ENCODE results near the gene ZNF786. TPM values are rescaled to one million over a fixed set of nuclear protein-coding genes. Genes with fewer than 3 reads are reported as not detected.

ZNF786 gene
- total and polyA plus RNA-seq, 7 donors, result 2.1 to 4.4 (median 3.1) TPM

DNA sequence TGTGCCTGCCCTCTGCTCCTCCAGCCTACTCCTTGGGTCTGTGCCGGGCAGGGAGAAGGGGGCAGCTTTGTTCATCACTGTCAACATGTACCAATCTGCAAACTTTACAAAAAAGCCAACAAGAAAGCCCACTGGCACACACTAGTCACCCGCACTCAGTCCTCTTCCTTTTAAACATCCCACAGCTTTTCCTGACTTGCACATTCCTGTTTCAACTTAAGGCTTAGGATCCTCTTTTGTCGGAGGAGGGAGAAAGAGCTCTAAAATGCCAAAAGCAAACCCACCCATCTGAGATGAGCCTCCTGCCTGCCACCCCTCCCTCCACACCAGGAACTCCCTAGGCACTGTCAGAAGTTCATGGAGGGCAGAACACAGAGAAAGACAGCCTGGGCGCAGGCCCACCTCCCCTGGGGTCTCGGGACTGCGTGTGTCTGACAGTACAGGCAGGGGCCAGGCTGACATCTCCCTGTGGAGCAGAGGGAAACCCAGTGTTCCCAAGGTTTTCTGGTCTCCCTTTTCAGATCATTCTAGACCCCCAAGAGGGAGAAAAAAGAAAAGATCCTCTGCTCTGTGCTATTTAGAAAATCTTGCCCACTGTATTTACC is 67.7 kb downstream of the ZNF786 start:
- Histone ChIP-seq H3K9me3 (no peaks in the 10 kb centered on the region), H3K4me3 (no peak overlapping the region), H3K36me3 (ENCODE audit: insufficient read depth in 1 of 2, low read depth in 1 of 2) (peaks cover 7 to 23% of the 10 kb centered on the region in 2 donors), H3K27me3 (ENCODE audit: insufficient read depth in 3 of 3, low read length in 2 of 3) (no peaks in the 10 kb centered on the region), H3K4me1 (peaks cover 11% of the 10 kb centered on the region), H3K27ac (no peak overlapping the region)
- no peak for ATAC-seq
- WGBS, 3 donors, result 65 to 75% (median 72%) methylated on average over 5 to 6 of the region's 6 CpGs
- TF ChIP-seq, protein P1, sequence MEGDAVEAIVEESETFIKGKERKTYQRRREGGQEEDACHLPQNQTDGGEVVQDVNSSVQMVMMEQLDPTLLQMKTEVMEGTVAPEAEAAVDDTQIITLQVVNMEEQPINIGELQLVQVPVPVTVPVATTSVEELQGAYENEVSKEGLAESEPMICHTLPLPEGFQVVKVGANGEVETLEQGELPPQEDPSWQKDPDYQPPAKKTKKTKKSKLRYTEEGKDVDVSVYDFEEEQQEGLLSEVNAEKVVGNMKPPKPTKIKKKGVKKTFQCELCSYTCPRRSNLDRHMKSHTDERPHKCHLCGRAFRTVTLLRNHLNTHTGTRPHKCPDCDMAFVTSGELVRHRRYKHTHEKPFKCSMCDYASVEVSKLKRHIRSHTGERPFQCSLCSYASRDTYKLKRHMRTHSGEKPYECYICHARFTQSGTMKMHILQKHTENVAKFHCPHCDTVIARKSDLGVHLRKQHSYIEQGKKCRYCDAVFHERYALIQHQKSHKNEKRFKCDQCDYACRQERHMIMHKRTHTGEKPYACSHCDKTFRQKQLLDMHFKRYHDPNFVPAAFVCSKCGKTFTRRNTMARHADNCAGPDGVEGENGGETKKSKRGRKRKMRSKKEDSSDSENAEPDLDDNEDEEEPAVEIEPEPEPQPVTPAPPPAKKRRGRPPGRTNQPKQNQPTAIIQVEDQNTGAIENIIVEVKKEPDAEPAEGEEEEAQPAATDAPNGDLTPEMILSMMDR (IDR thresholded peaks at IDR 0.05), result no peak
- intact Hi-C loops (cut with DNase I), result loop anchor here in 1 of 2 donors (10.0 kb wide), 1 partner anchor 262 kb away; no protein-coding TSS in a partner anchor
- no peak for DNase-seq

GRCh38 chr7:149021725-149022062 is 68.8 kb downstream of the ZNF786 start:
- H3K27ac ChIP-seq, result no peak overlapping the region
- H3K4me1 ChIP-seq, result peaks cover under 1% of the 10 kb centered on the region
- no peaks in the 10 kb centered on the region for H3K9me3 ChIP-seq
- ATAC-seq, result no peak
- TF ChIP-seq, protein P1 (IDR thresholded peaks at IDR 0.05), result no peak
- H3K4me3 ChIP-seq, result no peak overlapping the region
- intact Hi-C loops (cut with DNase I), result loop anchor here in 1 of 2 donors (10.0 kb wide), 1 partner anchor 263 kb away; no protein-coding TSS in a partner anchor
- WGBS, 3 donors, result 89 to 94% (median 91%) methylated on average over 12 of the region's 12 CpGs
- H3K36me3 ChIP-seq (ENCODE audit: insufficient read depth in 1 of 2, low read depth in 1 of 2), result peaks cover 7 to 27% of the 10 kb centered on the region in 2 donors
- DNase-seq, result no peak
- no peaks in the 10 kb centered on the region for H3K27me3 ChIP-seq (ENCODE audit: insufficient read depth in 3 of 3, low read length in 2 of 3)

GRCh38 chr7:149020483-149020882 is 70.0 kb downstream of the ZNF786 start:
- 88 to 90% (median 89%) methylated on average over 11 of the region's 11 CpGs for WGBS, 3 donors
- H3K27ac ChIP-seq, result no peak overlapping the region
- no peaks in the 10 kb centered on the region for H3K27me3 ChIP-seq (ENCODE audit: insufficient read depth in 3 of 3, low read length in 2 of 3)
- no peak overlapping the region for H3K4me3 ChIP-seq
- TF ChIP-seq, protein P1 (IDR thresholded peaks at IDR 0.05), result no peak
- no peaks in the 10 kb centered on the region for H3K4me1 ChIP-seq
- no peak for ATAC-seq
- peaks cover 7 to 36% of the 10 kb centered on the region in 2 donors for H3K36me3 ChIP-seq (ENCODE audit: insufficient read depth in 1 of 2, low read depth in 1 of 2)
- no peak for DNase-seq
- no peaks in the 10 kb centered on the region for H3K9me3 ChIP-seq
- intact Hi-C loops (cut with DNase I), result loop anchor here in 1 of 2 donors (10.0 kb wide), 1 partner anchor 264 kb away; no protein-coding TSS in a partner anchor

Other genes starting within 250 kb of the ZNF786 start
- 1 to 10 TPM; 1.9 to 2.5 (median 2.3) TPM for gene EZH2, start 206.4 kb downstream of the ZNF786 start, total RNA-seq
- gene EZH2, start 206.4 kb downstream of the ZNF786 start, polyA plus RNA-seq, result 1 to 10 TPM; 2.1 to 4.6 (median 3.4) TPM
- gene PDIA4, start 62.2 kb downstream of the ZNF786 start, total RNA-seq, result 10 to 100 TPM; 11.3 to 17.5 (median 13.8) TPM
- 10 to 100 TPM in 2 of 3 donors, 1 to 10 TPM in 1; 9.8 to 29.2 (median 14.5) TPM for gene PDIA4, start 62.2 kb downstream of the ZNF786 start, polyA plus RNA-seq
- gene ZNF425, start 35.6 kb upstream of the ZNF786 start, total RNA-seq, result 1 to 10 TPM in 3 of 4 donors, under 1 TPM in 1; 0.76 to 1.9 (median 1.7) TPM
- 1 to 10 TPM in 2 of 3 donors, under 1 TPM in 1; 0.66 to 2.5 (median 1.4) TPM for gene ZNF425, start 35.6 kb upstream of the ZNF786 start, polyA plus RNA-seq
- 10 to 100 TPM in 1 of 4 donors, 1 to 10 TPM in 3; 7.8 to 12.4 (median 8.6) TPM for gene ZNF398, start 56.7 kb upstream of the ZNF786 start, total RNA-seq
- gene ZNF398, start 56.7 kb upstream of the ZNF786 start, polyA plus RNA-seq, result 1 to 10 TPM; 2.8 to 6.9 (median 4.2) TPM
- gene ZNF282, start 104.8 kb upstream of the ZNF786 start, total RNA-seq, result 10 to 100 TPM; 15.3 to 22.5 (median 16.7) TPM
- gene ZNF282, start 104.8 kb upstream of the ZNF786 start, polyA plus RNA-seq, result 10 to 100 TPM in 1 of 3 donors, 1 to 10 TPM in 2; 7.6 to 11.5 (median 10.0) TPM
- gene ZNF212, start 148.9 kb upstream of the ZNF786 start, total RNA-seq, result 1 to 10 TPM; 3.2 to 6.4 (median 4.5) TPM
- gene ZNF212, start 148.9 kb upstream of the ZNF786 start, polyA plus RNA-seq, result 1 to 10 TPM; 3.1 to 5.4 (median 4.3) TPM
- 1 to 10 TPM; 6.0 to 9.0 (median 7.2) TPM for gene ZNF783, start 171.5 kb upstream of the ZNF786 start, total RNA-seq
- gene ZNF783, start 171.5 kb upstream of the ZNF786 start, polyA plus RNA-seq, result 10 to 100 TPM in 1 of 3 donors, 1 to 10 TPM in 2; 4.2 to 11.1 (median 4.9) TPM

Data from psoas muscle (tissue), 8 donors.